ENCODE data around the gene PRMT3.
"Not testable (repeated sequence)": the region's sequence is repeated elsewhere in the genome, so short reads cannot be mapped to it uniquely, and the experiment has no call there.

PRMT3 gene

DNA sequence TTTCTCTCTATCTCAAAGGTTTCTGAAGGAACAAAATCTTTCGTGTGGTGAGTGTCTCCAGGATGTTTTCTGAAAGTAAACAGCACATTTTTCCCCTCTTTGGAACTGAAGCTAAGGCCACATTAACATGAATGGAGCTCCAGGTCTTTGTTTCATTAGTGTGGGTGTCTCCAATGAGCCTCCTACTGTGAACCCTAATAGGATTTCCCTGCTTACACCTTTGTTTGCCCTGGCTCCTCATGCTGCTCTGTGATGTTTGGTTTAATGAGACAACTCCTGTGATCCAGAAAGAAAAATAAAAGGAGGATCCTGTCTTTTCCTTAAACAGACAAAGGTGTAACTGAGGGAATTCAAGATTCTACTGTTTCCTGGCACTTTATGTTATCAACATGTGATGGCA lies 135.0 kb downstream of the PRMT3 start:
- no peak for DNase-seq

DNA sequence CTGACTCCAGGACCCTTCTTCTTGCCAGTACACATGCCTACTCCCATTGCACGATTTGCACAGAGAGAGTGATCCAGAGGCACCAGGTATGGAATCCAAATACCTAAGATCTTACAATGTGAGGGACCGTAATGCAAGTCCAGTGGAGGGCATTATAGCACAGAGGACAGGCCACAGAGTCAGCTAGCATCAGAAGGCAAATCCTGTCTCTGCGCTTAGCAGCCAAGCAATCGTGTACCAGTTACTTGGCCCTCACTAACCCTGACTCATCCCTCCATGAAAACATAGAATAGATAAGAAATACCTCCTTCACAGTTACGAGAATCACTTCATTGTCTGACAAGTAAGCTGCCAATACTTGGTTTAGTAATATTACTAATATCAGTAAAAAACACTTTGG lies 142.2 kb downstream of the PRMT3 start:
- no peak for DNase-seq

DNA sequence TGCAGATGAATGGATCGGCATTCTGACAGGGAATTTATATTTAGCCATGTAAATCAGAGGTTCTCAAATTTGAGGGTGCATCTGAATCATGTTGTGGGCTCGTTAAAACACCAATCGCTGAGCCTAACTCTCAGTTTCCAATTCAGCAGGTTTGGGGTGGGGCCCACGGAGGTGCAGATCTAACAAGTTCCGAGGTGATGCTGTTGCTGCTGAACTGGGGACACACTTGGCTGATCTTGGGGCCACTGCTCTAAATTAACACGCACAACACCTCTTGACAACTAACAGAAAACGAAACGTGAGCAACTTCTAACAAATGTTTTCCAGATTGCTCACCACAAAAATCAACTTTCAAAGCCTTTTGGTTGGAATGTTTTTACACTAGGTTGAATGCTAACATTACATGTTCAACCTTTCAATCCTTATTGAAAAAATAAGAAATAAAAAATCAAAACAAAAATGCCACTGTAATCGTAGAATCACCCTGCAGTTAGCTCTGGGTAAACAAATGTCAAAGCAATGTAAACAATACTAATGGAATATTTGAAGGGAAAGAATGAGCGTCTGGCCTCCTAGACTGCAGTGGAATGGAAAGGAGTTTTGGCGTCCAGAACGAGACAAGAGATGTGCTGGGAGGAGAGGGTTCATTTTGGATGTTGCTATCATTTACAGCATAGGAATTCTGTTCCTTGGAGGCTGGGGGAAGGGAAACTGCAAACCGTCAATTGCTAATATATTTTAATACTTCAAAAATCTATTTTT lies 143.6 kb downstream of the PRMT3 start:
- DNase-seq = no peak

DNA sequence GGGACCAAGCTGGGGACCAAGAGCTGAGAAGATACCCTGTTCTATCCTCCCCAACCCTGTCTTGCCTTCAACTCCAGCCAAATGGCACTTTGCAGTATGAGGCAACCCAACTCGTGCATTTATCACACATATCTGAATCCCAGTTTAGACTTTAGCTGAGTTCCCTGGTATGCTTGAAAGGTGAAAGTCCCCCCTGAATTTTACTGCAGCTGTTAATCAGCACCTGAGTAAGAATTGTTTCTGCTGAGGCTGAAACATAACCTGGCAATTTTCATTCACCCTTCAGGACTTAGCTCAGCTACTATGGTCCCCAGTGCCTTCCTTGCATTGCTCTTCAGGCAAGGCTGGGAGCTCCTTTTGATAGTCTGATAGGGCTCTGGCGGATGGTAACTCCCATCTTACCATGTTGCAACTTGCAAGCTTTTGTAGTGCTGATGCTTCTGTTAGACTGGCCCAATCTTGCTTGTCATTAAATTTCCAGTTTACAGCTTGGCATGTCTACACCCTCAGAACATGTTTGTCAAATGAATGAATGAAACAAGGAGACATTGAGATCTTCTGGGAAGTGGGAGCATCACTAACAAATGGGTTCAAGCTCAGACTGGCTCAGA lies 147.9 kb downstream of the PRMT3 start:
- no peak for DNase-seq

DNA sequence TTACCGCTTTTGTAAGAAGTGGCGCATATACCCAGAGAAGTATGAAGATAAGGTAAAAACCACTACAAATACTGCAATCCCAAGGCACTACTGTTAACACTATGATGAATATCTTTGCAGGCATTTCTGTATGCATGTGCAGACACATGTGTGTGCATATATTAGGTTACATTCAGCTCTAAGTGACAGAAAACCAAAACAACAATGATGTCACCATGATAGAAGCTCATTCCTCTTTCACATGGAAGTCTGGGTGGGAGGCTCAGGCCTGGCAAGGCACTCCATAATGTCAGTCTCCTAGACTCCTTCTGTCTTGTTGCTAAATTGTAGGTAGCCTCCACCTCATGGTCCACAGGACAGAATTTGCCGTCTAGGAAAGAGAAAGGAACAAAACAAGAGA lies 148.8 kb downstream of the PRMT3 start:
- no peak for DNase-seq

DNA sequence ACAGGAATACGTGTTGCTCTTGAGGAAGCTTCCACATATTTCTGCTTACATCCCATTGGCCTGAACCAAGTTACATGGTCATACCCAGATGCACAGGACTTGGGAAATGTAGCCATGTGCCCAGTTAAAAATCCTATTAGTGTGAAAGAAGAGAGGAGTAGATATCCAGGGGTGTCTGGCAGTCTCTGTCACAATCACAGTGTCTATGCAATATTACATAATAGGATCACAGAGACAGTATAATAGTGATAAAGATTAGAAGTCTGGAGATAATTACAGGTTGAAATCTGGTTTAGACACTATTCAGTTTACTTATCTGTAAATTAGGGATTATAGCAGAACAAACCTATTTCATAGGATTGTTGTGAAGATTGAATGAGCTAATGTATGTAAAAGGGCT lies 149.3 kb downstream of the PRMT3 start:
- no peak for DNase-seq

DNA sequence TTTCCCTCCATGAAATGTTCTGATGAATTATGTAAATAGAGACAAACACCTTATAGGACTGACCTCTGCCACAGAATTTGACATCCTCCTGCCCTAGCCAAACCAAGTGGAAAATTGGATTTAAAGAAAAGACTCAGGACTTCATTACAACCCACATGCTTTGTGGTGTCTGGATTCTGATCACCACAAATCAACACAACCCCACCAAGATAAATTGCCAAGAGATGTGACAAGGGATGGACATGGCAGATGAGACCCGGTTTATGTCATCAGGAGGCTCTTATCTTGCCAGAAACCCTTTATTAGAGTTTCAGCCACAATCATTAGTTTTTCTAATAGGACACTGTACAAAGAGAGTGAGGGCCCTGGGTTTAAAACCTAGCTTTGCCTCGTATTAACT lies 154.0 kb downstream of the PRMT3 start:
- no peak for DNase-seq

DNA sequence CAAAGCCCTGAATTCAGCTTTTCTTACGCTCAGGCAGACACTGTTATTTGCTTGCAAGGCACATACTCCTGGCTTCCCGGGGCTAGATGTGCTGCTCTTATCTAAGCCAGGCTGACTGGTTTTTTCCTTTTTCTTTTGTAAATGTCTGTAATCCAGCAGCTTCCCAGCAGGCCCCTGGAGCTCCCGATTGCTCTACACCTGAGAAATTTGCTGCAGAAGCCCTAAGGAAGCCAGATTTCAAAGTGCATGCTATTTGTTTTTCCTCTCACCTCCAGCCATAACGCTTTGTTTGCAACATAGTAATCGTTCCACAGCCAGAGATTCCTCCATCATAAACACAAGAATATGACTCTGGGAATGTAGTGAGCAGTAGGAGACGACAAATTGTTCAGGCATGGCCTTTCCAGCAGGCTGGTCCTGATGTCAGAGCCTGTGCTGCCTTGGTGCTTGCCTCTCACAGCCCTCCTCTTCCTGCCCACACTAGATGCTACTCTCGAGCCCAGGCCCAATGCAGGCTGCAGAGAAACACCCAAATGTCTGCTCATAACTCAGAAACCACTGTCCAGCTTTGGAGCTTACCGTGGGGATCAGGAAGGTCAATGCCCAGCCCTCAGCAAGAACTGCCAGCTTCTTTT lies 157.2 kb downstream of the PRMT3 start:
- DNase-seq = no peak

DNA sequence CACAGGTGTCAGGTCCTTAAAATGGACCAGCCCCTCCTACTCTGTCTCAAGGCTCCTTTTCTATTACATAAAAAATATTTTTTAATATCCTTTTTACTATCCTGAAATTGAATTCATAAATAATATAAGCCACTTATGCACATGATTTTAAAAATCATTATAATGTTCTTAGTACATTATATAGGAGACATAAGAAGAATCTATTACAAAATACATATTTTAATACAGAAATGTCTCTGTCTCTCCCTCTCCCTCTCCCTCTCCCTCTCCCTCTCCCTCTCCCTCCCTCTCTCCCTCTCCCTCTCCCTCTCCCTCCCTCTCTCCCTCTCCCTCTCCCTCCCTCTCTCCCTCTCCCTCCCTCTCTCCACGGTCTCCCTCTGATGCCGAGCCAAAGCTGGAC lies 159.9 kb downstream of the PRMT3 start:
- no peak for DNase-seq

DNA sequence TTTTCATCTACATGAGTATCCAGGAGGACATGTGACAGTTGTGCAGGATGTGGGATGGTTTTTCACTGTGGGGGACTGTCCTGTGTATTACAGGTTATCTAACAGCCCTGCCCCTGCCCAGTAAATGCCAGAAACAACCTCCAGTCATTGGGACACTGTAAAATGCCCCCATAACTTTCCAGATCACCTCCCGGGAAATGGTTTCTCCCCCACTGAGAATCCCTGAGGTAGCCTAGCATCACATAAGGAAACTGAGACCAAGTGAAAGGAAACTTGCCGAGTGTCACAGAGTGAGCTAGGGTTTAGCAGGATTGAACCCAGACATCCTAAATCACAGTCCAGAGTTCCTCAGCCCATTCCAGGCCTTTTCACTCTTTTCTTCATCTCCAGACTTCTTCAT lies 163.6 kb downstream of the PRMT3 start:
- no peak for DNase-seq

DNA sequence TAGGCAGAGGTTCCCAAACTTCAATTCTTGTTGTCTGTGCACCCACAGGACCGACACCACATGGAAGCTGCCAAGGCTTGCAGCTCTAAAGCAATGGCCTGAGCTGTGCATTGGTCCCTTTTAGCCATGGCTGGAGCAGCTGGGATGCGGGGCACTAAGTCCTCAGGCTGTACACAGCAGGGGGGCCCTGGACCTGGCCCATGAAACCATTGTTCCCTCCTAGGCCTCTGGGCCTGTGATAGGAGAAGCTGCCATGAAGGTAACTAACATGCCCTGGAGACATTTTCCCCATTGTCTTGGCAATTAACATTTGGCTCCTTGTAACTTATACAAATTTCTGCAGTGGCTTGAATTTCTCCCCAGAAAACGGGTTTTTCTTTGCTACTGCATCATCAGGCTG lies 168.3 kb downstream of the PRMT3 start:
- no peak for DNase-seq

DNA sequence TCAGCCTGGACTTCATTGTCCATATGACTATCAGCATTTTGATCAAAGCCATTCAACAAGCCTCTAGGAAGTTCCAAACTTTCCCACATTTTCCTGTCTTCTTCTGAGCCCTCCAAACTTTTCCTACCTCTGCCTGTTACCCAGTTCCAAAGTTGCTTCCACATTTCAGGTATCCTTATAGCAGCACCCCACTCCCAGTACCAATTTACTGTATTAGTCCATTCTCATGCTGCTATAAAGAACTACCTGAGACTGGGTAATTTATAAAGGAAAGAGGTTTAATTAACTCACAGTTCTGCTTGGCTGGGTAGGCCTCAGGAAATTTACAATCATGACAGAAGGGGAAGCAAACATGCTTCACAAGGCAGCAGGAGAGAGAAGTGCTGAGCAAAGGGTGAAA lies 168.9 kb downstream of the PRMT3 start:
- DNase-seq = not testable (repeated sequence)

DNA sequence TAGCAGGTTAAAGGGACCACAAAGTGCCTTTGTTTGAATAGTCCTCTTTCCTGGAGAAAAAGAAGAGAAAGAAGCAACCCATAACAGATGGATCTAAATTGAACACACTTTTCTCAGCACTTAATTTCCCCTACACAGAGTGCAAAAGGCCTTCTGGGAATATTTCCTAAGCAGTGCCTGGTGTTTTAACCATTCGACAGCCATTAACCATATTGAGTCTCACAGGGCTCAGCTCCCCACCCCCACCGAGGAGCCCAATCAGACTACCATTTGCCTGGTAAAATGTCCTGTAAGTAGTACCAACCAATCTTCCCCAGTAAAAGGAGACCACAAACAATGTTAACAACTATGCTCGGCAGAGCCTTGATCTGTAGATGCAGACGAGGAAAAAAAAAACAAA lies 171.2 kb downstream of the PRMT3 start:
- no peak for DNase-seq
